NK-92 treated with Interleukin-12 subunit alpha and Interleukin-12 subunit beta, amount 100 ng/mL, for 24 hours (cell line): Measurements from ENCODE around the gene REL.
"Not testable (repeated sequence)": the region's sequence is repeated elsewhere in the genome, so short reads cannot be mapped to it uniquely, and the experiment has no call there.

ENCODE experiments used
- DNase-seq: peaks from one replicate; lab custom pipeline; 2025; lab: John Stamatoyannopoulos, UW

The REL gene

GRCh38 chr2:60867848-60868247 is 13.5 kb upstream of the REL start:
- no peak for DNase-seq

- no peak for DNase-seq
These were observed 12.6 kb upstream of the REL start for GRCh38 chr2:60868589-60869273.

GRCh38 chr2:60872510-60872928 is 8.9 kb upstream of the REL start:
- DNase-seq = no peak

DNA sequence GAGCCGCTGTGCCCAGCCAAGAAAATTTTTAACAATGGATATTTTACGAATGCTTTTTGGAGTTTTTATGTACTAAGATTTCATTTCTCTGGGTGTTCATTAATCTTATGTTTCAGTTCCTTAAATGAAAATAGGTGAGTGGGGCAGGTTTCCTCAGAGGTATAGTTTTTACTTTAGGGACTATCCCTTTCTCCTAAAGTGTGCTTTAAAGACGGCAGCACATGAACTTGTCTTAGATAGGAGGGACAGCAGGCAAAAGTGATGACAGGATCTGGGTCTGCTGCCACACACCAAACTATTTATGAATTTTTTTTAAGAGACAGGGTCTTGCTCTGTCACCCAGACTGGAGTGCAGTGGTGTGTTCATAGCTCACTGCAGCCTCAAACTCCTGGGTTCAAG is 8.0 kb upstream of the REL start:
- DNase-seq = no peak

GRCh38 chr2:60875520-60875919 is 5.9 kb upstream of the REL start:
- no peak for DNase-seq

GRCh38 chr2:60880643-60881046 is 729 bp upstream of the REL start:
- no peak for DNase-seq

DNA sequence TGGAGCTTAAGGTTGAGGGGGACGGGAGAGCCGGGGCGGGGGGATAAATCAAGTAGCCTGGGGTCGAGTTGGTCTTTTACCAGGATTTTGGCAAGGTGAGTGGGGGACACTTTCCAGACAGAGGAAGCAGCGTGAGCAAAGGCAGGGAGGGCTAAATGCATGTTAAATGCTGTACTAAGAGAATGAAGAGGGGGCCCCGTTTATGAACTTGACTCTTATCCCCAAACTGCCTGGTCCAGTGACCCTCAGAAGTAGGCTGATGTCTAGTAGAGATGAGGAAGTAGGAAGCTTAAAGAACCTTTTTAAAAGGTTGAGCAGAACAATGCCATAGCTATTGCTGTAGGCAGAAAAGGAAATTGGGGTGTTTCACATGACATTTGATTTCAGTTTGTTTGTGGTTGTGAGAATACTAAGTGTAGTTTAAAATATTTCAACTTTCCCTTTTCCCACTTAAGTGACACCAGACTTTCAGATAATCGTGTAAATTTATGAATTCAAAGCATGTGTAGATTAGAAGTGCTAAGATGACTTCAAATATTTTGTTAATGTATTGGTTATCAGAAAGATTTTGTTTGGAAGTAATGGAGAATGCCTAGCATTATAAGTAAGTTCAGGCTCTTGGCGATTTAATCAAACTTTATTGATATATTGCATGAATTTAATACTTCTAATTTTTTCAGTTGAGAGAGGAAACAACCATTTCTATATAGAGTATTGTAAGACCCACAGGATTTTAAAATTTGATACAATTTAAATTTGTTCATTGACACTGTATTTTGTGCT is 1.8 kb downstream of the REL start:
- no peak for DNase-seq

DNA sequence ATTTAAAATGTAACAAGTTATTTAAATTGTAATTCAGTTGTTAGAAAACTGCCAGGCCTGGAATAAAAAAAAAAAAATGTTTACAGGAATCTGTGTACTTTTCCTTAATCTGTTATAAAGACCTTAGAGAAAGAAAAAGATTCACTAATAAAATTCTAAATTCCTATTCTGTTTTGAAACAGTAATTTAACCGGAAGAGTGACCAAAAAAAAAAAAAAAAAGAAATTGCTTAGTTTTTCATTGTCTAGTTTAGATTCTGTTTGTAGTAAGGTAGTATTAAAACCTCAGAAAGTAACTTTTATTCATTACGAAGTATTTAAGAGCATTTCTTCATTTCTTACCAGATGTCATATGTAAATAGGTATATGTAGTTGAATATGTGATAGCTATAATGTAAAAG is 2.5 kb downstream of the REL start:
- DNase-seq = no peak

- no peak for DNase-seq
These were observed 3.4 kb downstream of the REL start for GRCh38 chr2:60884800-60885199.

DNA sequence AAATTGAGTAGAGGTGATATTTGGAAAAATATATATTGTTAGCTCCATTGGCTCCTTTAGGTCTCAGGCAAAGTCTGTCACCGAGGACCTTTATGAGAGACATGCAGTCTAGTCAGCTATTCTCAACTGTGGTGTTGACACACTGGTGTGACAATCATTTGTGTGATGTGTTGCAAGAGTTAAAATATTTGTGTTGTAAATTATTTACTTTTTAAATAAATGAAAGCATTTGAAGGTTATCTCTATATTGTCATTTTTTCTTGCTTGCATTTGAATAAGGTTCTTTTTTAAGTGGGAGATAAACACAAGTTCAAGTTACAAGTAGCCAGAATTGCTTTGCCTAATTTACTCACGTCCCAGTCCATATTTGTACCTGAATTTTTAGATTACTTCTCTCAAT is 4.3 kb downstream of the REL start:
- no peak for DNase-seq

DNA sequence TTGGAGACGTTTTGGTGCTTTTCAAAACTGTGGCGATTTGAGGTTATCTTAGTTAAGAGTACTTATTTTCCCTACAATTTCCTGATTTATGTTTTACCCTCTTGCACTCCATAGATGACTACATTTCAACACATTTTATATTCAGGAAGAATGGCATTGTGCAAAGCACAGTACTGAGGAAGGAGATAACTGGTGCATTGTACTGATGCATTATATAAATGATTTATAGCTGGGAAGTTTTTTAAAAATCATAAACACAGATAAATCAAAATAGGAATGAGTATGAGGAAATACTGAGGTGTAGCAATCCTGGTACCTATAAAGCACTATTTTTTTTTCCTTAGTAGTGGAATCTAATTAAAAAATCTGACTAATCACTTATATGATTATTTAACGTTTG is 5.6 kb downstream of the REL start:
- DNase-seq = no peak

DNA sequence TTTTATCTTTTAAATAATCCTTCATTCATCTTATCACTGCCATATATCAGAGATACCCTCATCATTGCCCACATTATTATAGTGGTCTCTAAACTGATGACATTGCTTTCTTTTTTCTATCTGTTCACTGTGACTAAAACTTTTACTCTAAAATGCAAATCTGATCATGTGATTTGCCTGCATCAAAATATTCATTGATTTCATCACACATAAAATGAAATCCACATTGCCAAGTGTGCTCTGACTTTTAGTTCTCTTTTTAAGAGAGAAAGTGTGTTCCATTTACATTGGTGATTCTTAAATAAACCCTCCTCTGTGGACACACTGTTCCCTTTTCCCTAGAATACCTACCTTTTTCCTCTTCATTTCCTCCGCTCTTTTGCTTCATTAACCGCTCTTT is 7.5 kb downstream of the REL start:
- DNase-seq = no peak

GRCh38 chr2:60889581-60890392 is 8.4 kb downstream of the REL start:
- DNase-seq = not testable (repeated sequence)

DNA sequence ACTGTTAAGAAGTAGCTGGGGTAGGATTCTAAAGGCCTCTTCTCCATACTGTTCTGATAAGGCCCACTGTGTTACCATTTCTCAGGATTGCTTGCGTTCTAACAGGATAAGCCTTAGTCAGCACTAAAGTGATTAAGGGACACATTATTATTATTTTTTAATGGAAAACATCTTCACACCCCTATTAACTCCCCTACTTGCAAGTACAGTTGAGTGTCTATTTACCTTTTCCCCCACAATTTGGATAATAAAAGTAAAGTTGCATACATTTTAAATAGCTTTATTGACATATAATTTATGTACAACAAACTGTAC is 9.0 kb downstream of the REL start:
- no peak for DNase-seq

DNA sequence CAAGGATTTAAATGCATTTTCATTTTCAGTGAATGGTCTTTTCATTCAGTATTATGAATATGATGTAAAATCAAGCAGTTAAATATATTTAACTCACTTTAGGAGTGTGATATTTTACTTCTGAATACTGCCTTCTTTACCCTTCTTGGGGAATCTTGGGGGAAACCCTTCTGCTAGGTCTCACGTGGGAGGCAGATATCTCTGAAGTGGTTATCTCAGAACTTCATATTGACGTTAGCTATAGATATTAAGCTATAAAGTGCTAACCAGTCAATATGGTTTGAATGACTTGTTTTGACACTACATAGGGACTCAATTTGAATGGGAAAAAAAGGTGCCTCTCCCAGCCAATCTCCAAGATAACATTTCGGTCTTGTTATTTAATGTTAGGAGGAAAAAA is 9.8 kb downstream of the REL start:
- DNase-seq = no peak

DNA sequence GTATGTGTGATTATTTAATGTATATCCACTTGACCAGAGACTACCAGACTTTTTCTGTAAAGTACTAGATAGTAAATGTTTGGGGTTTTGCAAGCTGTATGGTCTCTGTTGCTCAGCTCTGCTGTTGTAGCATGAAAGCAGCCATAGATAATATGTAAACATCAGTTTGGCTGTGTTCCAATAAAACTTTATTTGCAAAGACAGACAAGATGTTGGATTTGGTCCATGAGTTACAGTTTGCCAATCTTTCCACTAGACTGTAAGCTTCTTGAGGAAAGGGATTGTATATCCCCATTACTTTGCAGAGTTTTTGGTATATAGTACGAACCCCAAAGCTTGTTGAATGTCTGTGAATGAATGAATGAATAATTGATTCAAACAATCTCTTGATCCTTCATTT is 17.2 kb downstream of the REL start:
- DNase-seq = no peak

GRCh38 chr2:60899230-60899891 is 18.0 kb downstream of the REL start:
- DNase-seq = no peak

- DNase-seq = no peak
These were observed 18.5 kb downstream of the REL start for GRCh38 chr2:60899892-60900249.

DNA sequence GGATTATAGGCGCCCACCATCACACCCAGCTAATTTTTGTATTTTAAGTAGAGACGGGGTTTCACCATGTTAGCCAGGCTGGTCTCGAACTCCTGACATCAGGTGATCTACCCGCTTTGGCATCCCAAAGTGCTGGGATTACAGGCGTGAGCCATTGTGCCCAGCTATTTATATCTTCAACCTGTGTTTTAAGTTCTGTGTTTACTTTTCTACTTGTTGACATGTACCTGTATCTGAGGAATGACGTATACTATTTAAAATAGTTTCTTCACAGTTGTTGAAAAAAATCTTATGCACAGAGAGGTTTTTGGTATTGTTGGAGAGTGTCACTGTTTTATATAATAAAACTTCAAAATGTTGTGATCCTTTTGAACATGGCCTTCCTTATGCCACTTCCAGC is 19.9 kb downstream of the REL start:
- DNase-seq = not testable (repeated sequence)

- not testable (repeated sequence) for DNase-seq
These were observed 24.5 kb downstream of the REL start for GRCh38 chr2:60905867-60906266.

DNA sequence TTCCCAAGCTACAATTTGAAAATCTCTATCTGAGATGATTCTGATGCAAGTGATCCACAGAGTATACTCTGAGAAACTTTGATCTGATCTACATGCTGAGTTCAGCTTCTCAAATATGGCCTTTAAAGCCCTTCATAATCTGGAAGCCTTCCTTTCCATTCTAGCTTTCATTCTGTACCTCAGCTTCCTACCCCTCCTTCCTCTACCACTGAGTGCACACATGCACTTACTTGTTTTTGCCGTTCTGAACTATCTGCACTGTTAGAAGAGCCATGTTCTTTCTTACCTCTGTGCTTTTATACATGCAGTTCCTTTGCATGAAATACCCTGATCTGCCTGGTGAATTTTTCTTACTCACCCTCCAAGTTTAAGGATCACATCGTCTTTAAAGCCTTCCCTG is 25.0 kb downstream of the REL start:
- no peak for DNase-seq

GRCh38 chr2:60907329-60907728 is 26.0 kb downstream of the REL start:
- no peak for DNase-seq
